Measurements from ENCODE around the gene PRKG1.

The PRKG1 gene

DNA sequence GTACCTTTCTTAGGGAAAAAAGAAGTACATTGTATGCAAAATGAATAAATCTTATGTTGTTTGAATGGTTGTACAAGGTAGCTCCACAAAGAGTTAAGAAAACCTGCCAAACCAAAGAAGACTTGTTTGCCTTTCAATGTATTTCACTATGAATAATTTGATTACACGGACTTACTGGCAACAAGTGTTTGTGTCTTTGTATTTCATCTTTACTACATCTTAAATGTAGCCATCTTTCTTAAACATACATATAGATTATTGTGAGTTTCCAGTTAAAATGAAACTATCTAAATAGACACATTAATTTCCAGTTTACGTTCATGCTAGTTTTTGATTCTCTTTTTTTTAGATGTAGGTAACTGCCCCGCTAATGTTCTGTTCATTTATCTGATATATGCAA, 2.8 kb downstream of the PRKG1 start:
- no peak for DNase-seq

DNA sequence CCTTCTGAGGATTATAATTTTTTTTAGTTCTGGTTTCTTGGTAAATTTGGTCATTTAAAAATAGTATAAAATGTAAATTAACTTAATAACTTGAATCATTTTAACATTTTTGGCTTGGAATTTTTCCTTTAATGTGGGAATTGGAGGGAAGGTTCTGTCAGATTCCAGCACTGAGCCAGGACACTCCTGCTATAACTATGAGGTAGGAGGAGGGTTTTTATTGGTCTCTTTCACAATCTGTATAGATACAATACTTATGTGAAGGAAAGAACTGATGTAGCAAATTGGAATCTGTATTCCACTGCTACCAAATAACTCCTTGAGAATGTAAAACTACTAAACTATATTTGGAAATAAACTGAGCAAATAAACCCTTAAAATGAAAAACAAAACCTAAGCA, 3.2 kb downstream of the PRKG1 start:
- DNase-seq, result no peak

DNA sequence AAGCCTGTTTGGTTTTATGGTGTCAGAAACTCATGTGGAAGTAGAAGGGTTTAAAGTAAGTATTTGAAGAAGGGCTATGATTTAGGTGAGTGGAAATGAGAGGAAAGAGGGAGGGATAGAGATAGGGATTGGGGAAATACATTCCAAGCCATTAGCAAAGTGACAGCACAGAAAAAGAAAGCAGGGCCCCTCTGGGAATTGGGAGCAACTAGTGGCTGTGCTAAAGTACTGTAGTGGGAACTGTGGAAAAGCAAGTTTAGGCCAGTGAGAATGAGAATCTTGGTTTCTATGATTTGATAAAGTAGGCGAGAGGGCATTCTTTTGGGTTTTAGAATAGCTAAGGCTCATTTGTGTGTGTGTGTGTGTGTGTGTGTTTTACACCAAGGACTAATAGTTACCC, 5.0 kb downstream of the PRKG1 start:
- no peak for DNase-seq

DNA sequence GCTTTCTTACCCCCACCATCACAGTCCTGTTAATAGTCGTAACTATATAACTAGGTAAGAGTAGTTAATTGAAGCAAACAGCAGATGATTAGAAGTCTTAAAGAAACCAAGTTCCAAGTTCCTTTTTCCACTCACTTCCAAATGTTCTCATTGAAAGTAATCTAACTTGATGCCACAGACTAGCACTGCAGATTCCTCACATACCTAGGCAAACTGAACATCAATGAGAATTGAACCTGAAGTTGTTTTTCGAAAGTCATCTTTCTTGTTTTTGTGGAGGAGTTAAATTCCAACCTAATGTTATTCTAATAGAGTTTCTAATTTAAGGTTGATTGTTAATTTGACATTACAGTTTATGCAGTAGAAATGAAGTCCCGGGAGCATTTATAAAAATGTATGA, 5.5 kb downstream of the PRKG1 start:
- DNase-seq, result no peak

DNA sequence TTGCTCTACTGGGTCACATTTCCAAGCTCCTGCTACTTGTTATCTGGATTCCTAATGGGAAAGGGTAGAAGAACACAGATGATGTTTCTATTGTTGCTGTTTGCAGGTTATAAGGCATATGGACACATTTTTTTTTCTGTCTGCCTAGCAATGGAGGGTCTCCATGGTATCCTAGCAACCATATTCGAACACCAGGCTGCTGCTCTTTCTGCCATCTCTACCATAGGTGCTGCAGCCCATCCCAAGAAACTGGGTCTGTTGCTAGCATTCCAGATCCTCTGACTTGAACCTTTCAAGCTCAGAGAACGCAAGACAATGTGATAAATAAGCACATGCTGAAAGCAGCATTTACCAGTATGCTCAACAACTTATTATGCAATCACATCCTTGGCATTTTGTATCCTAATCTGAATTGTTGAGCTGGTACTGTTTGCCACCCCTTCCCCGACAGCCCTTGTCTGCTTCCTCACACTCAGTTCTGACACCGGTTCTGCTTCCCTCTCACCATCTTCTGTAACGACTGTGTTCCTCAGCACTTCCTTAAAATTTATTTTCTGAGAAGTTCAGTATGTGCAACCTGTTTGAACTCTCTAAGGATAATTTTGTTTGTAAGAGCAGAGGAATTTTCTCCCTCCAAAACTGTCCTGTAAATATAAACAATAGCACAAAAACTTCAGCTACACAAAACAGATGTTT, 6.2 kb downstream of the PRKG1 start:
- DNase-seq, result no peak

DNA sequence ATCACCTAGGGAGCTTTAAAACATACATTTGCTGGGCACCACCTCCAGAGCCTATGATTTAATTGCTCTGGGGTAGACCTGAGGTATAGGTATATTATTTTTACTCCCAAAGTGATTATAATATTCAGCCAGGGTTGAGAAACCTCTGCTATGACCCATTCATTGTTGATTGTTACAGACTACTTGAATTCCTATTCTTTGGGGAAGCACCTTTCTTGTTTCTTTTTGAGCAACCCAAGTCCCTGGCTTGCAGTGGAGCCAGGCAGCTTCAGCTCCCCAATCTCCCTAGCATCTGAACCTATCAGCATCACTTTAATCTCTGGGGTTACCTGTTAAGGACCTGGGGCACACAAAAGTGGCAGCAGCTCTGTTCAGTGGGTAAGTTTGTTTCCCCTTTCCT, 8.6 kb downstream of the PRKG1 start:
- DNase-seq, result no peak

DNA sequence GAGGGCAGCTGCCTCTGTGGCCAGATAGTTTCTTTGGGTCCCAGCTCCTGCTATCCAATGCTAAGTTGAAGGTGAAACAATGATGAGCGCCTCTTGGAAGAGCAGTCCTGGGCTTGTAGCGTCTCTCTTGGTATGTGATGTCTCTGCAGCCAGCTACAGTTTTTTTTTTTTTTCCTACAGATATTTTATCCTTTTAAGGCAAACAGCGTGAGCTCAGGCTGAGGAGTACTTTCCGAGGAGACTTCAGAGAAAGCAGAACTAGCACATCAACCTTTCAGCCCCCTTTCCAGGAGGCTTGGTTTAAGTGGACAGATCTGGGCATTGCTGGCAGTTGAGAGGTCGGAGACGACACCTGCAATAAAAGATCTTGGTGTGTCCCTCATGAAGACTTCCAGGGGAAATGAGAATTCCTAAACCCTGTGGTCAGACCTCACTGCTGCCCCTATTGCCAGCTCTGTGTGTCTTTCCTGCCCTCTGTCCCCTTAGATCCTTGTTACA, 9.1 kb downstream of the PRKG1 start:
- no peak for DNase-seq

DNA sequence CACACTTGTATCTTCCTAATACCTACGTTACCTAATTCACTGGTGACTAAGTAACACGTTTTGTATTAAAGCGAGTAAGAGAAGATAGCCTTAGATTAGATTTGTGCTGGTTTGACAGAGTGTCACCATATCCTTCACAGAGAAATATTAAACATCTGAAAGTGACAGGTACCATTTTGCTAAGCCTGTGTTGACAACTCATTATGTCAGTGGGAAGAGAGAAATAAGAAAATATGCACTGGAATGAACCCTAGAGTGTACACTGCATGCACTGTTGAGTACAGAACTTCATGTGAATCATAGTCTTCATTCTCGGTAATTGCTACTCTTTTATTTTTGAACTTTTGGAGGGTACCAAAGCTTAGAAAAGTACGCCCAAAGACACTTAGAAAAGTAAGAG, 10.9 kb downstream of the PRKG1 start:
- DNase-seq, result no peak

DNA sequence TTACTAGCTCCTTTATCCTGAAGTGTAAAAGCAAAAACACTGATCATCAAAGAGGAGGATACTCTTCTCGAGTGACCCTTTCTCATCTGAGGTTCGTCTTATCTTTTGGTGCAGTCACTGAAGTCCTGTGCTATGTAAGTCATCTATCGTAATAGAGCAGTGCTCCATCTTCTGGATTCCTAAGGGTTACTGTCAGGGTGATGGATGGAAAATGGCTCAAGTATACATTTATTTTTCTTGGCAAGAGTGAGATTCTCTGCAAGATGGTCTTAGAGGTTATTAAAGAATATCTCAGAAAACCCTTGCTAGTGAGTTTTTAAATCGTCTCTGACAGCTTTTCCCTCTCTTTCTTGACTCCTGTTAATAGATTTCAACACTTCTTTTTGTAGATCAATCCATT, 12.4 kb downstream of the PRKG1 start:
- no peak for DNase-seq

DNA sequence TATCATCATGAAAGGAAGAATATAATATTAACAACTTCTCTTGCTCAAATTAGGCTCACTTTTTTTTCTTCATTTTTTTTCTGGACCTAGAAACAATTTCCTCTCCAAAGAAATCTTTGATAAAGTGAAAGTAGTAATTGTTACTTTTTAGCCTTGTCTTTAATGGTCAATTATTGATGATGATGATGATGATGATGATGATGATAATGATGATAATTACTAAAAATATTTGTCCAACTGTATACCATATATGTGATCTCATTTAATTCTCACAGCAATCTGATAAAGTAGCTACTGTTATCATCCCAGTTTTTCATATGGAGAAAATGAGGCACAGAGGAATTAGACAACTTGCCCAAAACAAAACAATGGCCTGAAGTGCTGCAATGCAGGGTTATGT, 12.8 kb downstream of the PRKG1 start:
- no peak for DNase-seq

DNA sequence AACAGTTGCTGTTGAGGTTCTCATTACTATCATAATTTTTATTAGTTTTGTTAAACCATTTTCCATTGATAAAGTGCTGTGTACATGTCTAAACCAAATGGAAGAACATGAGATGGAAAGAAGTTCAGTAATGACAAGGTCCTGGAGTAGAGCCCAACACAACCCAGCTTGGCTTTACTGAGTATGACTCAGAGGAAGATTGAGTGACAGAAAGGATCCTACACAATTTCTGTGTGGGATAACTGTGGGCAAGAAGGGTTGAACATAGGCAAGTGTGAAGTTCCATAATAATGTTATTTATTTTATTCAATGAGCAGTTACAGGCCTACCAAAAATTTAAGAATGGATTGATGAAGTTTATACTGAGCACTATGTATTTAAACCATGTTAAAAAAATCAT, 15.9 kb downstream of the PRKG1 start:
- DNase-seq, result no peak

DNA sequence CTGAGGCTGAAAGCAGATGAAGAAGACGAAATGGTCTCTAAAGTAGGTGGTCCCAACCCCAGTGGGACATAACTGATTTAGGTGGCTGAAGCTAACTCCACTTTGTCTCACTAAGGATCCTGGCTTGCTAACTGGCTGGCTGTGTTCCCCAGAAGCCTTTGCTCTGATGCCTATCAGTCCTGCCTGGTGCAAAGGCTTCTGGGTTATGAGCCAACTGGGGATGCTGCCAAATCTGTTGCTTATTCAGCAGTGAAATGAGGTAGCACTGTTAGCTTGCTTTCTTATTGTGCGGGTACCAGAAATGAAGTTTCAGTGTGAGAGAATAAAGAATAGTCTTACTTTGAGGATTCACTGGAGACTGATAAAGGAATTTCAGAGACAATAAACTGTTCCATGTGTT, 18.1 kb downstream of the PRKG1 start:
- no peak for DNase-seq

DNA sequence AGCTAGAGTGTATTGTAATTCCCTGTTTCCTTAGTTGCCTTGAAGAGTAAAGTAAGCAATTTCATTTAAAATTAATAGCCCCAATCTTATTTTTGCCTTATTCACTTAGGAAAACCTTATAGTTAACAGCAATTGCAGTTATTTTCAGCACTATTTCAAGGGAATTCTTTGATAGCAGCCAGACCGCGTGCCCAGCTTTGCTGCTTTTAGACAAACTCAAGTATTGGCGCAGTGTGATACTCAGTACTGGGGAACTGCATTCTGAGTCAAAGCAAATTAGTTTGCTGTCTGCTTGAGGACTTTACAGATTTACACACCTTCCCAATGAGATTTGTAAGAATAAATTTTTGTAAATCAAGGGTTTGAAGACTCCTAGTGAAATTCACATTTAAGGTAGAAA, 21.2 kb downstream of the PRKG1 start:
- DNase-seq, result no peak

DNA sequence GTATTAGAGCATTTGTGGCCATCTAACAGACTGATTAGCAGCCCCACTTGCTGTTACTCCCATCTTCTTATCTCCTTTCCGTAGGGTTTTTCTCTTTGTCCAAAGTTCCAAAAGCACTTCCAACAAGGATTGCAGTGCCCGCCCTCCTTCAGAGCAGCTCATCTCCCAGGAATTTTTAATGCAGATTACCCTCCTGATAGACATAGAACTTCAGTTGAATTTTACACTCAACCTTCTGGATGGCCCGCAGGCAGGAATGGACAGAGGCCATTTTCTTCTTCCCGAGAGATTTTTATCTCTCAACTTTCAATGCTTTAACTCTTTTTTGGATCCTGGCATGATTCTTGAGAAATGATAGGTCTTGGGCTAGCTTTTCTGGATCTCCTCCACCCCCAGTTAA, 23.3 kb downstream of the PRKG1 start:
- DNase-seq, result no peak

DNA sequence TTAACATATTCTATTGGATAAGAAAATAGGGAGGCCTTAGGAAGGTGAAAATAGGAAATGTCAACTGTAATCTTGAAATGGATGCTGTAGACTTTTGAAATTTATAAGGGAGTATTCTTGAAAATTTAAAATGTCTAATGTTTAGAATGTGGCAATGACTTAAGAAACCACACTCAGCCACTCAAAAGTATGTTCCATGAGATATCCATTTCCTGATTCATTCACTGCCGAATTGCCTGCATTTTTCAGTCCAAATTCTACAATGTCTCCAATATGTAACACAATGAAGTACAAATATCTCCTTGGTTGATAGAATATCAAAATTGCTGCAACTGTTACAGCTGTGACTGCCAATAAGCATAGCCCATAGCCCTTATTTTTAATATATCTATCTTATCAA, 25.9 kb downstream of the PRKG1 start:
- no peak for DNase-seq

DNA sequence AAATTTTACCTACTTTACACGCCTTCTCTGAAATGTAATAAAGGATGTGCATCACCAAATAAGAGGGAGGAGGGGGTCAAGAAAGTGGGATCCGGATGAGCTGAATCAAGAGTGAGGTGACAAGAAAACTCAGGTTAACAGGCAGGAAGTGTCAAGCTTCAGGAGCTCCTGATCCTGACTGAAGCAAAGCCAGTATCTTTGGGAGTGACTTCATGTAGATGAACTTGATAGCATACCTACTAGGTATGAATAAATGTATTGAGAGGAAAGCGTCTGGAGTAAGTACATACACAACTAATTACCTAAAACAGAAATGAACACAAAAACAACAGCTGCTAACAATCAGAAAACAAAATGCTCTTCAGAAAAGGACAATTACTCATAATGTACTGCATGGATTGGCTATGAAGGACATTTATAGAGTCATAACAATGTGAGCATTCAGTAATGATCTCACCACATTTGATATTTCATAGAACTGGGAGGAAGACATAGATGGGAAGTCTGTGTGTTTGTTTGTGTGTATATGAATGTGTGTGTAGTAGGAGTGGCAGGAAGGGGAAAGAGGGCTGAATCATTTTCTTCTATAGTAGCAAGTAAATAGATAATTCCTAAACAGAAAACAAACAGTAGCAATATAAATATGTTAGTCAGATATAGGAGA, 29.4 kb downstream of the PRKG1 start:
- no peak for DNase-seq

DNA sequence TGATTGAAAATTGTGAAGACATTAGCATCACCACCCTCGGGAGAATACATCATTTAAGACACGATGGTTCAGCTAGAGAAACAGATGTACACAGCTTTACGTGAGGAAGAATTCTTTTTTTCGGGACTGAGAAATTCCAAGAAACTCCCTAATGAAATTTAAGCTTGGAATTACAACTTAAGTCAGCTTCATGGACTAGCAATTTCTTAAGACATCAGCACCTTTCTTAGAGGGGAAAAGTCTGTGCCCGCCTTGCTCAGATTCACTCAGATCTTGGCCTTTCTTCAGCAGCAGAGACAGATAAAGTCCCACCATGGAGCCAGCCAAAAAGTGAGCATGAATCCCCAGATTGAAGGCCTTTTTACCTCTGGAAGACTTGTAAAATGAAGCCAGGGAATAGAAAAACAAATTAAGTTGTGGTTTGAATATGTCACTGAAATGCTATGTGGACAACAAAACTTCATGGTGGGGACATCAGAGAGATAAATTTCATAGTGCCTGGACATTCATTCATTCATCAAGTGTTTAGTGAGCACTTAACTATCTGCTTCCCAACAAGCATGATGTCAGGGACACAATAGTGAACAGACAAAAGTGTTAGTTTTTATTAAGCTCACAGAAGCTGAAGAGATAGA, 32.1 kb downstream of the PRKG1 start:
- DNase-seq, result no peak

DNA sequence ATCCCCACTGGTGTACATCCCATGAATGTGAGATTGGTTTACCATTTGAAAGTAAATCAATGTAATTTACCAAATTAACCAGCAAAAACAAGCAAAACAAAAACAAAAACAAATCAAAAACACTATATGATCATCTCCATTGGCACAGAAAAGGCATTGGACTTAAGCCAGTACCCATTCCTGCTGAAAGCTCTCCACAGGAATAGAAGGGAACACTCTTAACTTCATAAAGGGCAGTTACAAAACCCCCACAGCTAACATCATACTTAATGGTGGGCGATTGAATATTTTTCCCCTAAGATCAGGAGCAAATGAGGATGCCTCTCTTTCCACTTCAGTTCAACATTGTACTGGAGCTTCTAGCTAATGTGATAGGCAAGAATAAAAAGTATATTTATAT, 34.1 kb downstream of the PRKG1 start:
- no peak for DNase-seq

DNA sequence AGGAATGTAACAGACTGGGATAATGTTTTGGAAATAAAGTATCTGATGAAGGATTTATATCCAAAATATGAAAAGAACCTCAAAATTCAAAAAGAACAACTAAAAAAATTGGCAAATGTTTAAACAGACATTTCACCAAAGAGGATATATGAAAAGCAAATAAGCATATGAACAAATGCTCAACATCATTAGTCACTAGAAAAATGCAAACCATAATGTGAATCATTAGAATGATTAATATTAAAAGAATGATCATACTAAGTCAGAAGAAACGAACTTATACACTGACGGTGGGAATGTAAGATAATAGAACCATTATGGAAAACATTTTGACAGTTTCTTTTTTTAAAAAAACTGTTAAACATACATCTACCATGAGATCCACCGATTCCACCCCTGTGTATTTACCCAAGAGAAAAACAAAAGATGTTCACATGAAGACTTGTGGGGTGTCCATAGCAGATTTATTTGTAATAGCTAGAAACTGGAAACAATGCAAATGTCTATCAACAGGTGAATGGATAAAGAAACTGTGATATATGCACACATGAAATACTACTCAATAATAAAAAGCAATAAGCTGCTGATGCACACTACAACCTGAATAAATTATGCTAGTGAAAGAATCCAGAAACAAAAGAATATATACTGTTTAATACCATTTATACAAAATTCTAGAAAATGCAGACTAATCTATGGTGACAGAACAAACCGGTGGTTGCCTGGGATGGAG, 35.7 kb downstream of the PRKG1 start:
- DNase-seq, result no peak

DNA sequence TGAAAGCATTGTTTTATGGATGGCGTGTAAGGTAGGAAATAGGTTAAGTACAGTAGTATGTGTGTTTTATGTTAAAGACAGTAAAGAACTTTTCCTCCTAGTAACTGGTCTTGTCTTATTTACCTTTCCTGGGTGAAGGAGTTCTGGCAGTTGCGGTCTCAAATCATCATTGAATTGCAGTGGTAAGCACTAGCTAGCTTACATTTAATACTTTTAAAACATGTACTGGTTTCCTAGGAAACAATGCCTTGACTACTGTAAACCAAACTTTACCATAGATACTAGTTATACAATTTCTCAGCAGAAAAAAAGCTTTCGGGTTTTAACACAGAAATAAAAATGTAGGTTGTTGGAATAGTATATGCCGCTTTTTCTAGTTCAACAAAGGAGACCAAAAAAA, 37.7 kb downstream of the PRKG1 start:
- DNase-seq, result no peak

DNA sequence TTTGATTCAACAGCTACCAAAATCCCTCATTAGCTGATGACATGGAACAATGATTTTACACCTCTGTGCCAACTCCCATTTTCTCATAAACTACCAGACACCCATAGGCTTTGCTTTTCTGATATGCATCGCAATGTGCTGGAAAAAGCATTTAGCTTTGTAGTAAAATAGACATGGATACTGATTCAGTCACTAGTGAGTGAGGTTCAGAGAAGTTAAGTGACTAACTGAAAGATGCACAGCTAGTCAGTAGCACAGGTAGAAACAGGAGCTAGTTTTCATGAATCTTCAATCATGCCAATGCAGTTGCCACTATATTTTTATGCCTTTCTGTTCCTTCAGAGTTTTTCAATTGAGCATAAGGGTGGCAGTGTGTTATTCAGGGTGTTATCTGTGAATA, 38.7 kb downstream of the PRKG1 start:
- DNase-seq, result no peak

DNA sequence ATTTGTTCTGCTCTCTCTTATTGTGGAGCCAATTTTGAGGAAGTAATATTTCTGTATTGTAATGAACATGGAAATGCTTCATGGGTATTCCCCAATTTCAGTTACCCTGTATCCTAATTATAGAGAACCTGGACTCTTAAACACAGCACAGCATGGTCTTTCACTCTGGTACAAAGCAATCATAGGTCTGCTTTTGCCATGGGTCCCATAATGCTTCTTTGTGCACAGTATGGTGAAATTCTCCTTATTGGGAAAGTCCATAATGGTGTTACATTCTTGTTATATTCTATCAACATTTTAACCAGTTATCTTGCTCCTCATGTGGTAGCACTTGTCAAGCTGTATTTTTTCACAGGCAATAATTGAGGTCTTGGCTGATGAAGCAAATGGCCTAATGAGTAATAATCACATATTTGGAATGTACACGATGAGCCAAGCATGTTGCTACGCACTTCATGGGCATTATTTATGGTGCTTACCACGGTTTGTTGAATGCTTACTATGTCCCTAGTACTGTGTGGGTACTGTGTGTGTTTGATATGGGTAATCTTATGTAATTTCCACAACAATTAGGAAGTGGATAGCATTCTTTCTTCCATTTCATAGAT, 42.9 kb downstream of the PRKG1 start:
- DNase-seq, result no peak

DNA sequence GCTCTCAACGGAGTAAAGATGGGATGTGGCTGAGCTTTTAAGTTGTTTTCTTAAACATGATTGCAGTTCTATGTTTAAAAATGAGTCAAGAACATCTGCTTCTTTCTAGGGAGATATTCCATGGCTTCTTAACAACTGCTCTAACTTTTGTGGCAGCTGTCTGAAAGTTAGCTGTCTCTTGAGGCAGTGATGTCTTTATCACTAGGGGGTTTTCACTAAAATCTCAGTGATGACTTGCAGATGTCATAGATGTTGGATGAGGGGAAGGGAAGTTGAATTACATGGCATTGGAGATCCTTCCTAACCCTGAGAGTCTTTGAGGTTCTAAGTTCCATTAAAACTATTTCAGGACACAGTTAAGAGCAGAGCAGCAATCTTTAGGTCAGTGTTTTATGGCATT, 43.5 kb downstream of the PRKG1 start:
- no peak for DNase-seq
